ENCODE measurements around the gene ORAI3.

DNA sequence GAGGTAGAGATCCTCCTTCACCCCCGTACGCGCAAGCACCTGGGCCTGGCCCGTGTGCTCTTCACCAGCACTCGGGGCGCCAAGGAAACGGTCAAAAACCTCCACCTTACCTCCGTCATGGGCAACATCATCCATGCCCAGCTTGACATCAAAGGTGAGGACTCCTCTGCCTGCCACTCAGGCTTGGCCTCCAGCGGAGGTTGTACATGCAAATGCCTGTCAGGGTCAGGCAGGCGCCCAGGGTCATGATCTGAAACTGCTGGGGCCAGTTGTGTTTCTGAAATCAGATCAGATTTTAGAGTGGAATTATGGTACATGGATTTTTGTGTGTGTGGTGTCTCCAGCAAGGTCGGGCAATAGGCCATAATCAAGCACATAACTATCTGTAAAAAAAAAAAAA lies 12.5 kb downstream of the ORAI3 start:
- no peak for TF ChIP-seq YY1 (IDR thresholded peaks at IDR 0.05; ENCODE audit: insufficient read depth, insufficient read length)
- no peak for TF ChIP-seq SUZ12 (IDR thresholded peaks at IDR 0.05; ENCODE audit: extremely low read depth, insufficient read depth, insufficient read length)
